SK-N-SH treated with all-trans-retinoic acid at 6 μM for 48 hours (cell line): ENCODE measurements around the gene VAPA.

Experiments used
- ATAC-seq: fragments of 200-7000 bp; cut with Tn5 transposase; 3 replicates; pipeline ENCODE4 v1.9.1; 2020; ENCODE audit warnings: mild to moderate bottlenecking, moderate library complexity
- ARNTL ChIP-seq: fragments of 450-650 bp; formaldehyde crosslinking; IDR thresholded peaks from 2 replicates; pipeline ENCODE4 v1.5.0; 2020; ENCODE audit warnings: low read depth, mild to moderate bottlenecking, moderate library complexity, borderline replicate concordance
- BACH2 ChIP-seq: fragments of 250-450 bp; sonication (Bioruptor Pico); IDR thresholded peaks from 2 replicates; pipeline ENCODE4 v1.9.0; 2021; ENCODE audit warnings: mild to moderate bottlenecking, borderline replicate concordance
- CREB5 ChIP-seq: fragments of 250-450 bp; sonication (Bioruptor Pico); IDR thresholded peaks from 2 replicates; pipeline ENCODE4 v1.5.1; 2020; ENCODE audit warnings: low read depth, mild to moderate bottlenecking, moderate library complexity
- CSDC2 ChIP-seq: fragments of 250-450 bp; sonication (Bioruptor Pico); IDR thresholded peaks from 2 replicates; pipeline ENCODE4 v1.5.0; 2020; ENCODE audit warnings: mild to moderate bottlenecking, moderate library complexity
- CSRNP3 ChIP-seq: fragments of 250-450 bp; sonication (Bioruptor Pico); IDR thresholded peaks from 2 replicates; pipeline ENCODE4 v1.5.1; 2021; ENCODE audit warnings: mild to moderate bottlenecking, moderate library complexity
- ESRRG ChIP-seq: fragments of 250-450 bp; sonication (Bioruptor Pico); IDR thresholded peaks from 2 replicates; pipeline ENCODE4 v1.6.1; 2021; ENCODE audit warnings: mild to moderate bottlenecking
- GLIS3 ChIP-seq: fragments of 250-450 bp; sonication (Bioruptor Pico); IDR thresholded peaks from 2 replicates; pipeline ENCODE4 v1.5.0; 2020; ENCODE audit warnings: mild to moderate bottlenecking, moderate library complexity
- ISL1 ChIP-seq: fragments of 250-450 bp; sonication (Bioruptor Pico); IDR thresholded peaks from 2 replicates; pipeline ENCODE4 v2.1.2; 2022; ENCODE audit warnings: mild to moderate bottlenecking, moderate library complexity
- OSR1 ChIP-seq: fragments of 250-450 bp; sonication (Bioruptor Pico); IDR thresholded peaks from 2 replicates; pipeline ENCODE4 v1.8.0; 2022; ENCODE audit warnings: moderate library complexity, mild to moderate bottlenecking, inconsistent platforms
- PATZ1 ChIP-seq: fragments of 250-450 bp; sonication (Bioruptor Pico); IDR thresholded peaks from 2 replicates; pipeline ENCODE4 v1.8.0; 2020; ENCODE audit warnings: mild to moderate bottlenecking, moderate library complexity, borderline replicate concordance
- POU6F1 ChIP-seq: fragments of 250-450 bp; sonication (Bioruptor Pico); IDR thresholded peaks from 2 replicates; pipeline ENCODE4 v1.8.0; 2021; ENCODE audit warnings: low read depth, mild to moderate bottlenecking, moderate library complexity, borderline replicate concordance
- PPARA ChIP-seq: fragments of 250-450 bp; sonication (Bioruptor Pico); IDR thresholded peaks from 2 replicates; pipeline ENCODE4 v1.5.0; 2020; ENCODE audit warnings: mild to moderate bottlenecking, borderline replicate concordance
- RARB ChIP-seq: fragments of 250-450 bp; sonication (Bioruptor Pico); IDR thresholded peaks from 2 replicates; pipeline ENCODE4 v1.8.0; 2021; ENCODE audit warnings: mild to moderate bottlenecking, moderate library complexity
- SNAI2 ChIP-seq: fragments of 250-450 bp; sonication (Bioruptor Pico); IDR thresholded peaks from 2 replicates; pipeline ENCODE4 v1.5.0; 2020; ENCODE audit warnings: mild to moderate bottlenecking, moderate library complexity
- TCF4 ChIP-seq: fragments of 250-450 bp; sonication (Bioruptor Pico); IDR thresholded peaks from 2 replicates; pipeline ENCODE4 v1.8.0; 2021; ENCODE audit warnings: mild to moderate bottlenecking, moderate library complexity, borderline replicate concordance
- ZC3H10 ChIP-seq: fragments of 250-450 bp; sonication (Bioruptor Pico); IDR thresholded peaks from 2 replicates; pipeline ENCODE4 v1.5.1; 2021; ENCODE audit warnings: mild to moderate bottlenecking, moderate library complexity
- ZFP3 ChIP-seq: fragments of 250-450 bp; sonication (Bioruptor Pico); IDR thresholded peaks from 2 replicates; pipeline ENCODE4 v1.5.0; 2020; ENCODE audit warnings: mild to moderate bottlenecking, moderate library complexity
- ZFP30 ChIP-seq: fragments of 450-650 bp; formaldehyde crosslinking; IDR thresholded peaks from 2 replicates; pipeline ENCODE4 v1.5.0; 2022; ENCODE audit warnings: mild to moderate bottlenecking, moderate library complexity
- ZNF70 ChIP-seq: fragments of 450-650 bp; formaldehyde crosslinking; IDR thresholded peaks from 2 replicates; pipeline ENCODE4 v1.5.0; 2020; ENCODE audit warnings: mild to moderate bottlenecking, moderate library complexity
- ZNF8 ChIP-seq: fragments of 450-650 bp; formaldehyde crosslinking; IDR thresholded peaks from 2 replicates; pipeline ENCODE4 v1.5.0; 2020; ENCODE audit warnings: mild to moderate bottlenecking, moderate library complexity

The VAPA gene

GRCh38 chr18:9933865-9934264 lies 20.0 kb downstream of the VAPA start:
- ATAC-seq, result no peak
- TF ChIP-seq ZNF70 (no peak), ZC3H10 (no peak), ISL1 (CRISPR knock-in tag) (no peak), SNAI2 (CRISPR knock-in tag) (no peak), OSR1 (CRISPR knock-in tag) (no peak), ESRRG (CRISPR knock-in tag) (no peak), CSRNP3 (CRISPR knock-in tag) (no peak), POU6F1 (CRISPR knock-in tag) (no peak), ZFP30 (CRISPR knock-in tag) (no peak), PATZ1 (CRISPR knock-in tag) (no peak), RARB (no peak), ZNF8 (no peak), BACH2 (CRISPR knock-in tag) (no peak), GLIS3 (CRISPR knock-in tag) (no peak), CREB5 (no peak), CSDC2 (CRISPR knock-in tag) (no peak)

- ATAC-seq, result no peak
- no peak for TF ChIP-seq GLIS3 (CRISPR knock-in tag)
- no peak for TF ChIP-seq ZNF70
- TF ChIP-seq PATZ1 (CRISPR knock-in tag), result no peak
- no peak for TF ChIP-seq ARNTL (CRISPR knock-in tag)
- TF ChIP-seq ZFP3 (CRISPR knock-in tag), result no peak
- TF ChIP-seq ISL1 (CRISPR knock-in tag), result no peak
- TF ChIP-seq SNAI2 (CRISPR knock-in tag), result no peak
- TF ChIP-seq TCF4, result no peak
- no peak for TF ChIP-seq ZC3H10
- TF ChIP-seq PPARA (CRISPR knock-in tag), result no peak
- no peak for TF ChIP-seq ZNF8
- no peak for TF ChIP-seq CSRNP3 (CRISPR knock-in tag)
- TF ChIP-seq ZFP30 (CRISPR knock-in tag), result no peak
- no peak for TF ChIP-seq CREB5
- no peak for TF ChIP-seq OSR1 (CRISPR knock-in tag)
- no peak for TF ChIP-seq BACH2 (CRISPR knock-in tag)
- no peak for TF ChIP-seq CSDC2 (CRISPR knock-in tag)
Observed at GRCh38 chr18:9934274-9934673, 20.5 kb downstream of the VAPA start.
